A673 (cell line): ENCODE measurements around the gene HACD2. TPM values are rescaled to one million over a fixed set of nuclear protein-coding genes. Genes with fewer than 3 reads are reported as not detected.
A peak's percentile ranks its signal among the peaks of the same experiment; 100 is the strongest.

Experiments used
- BruUV-seq: library from RNA; stranded (reverse); fragments of 400-500 nt; replicated peaks from 2 replicates; lab custom pipeline; 2021; lab: Mats Ljungman, UMichigan
- CTCF ChIA-PET: fragments of 300-600 bp; sonication (Branson Sonifier 250); formaldehyde crosslinking; loops from one replicate; lab custom pipeline; 2022; ENCODE audit warnings: antibody characterized with exemption; lab: Charles Lee
- POLR2A ChIA-PET: fragments of 300-600 bp; sonication (Branson Sonifier 250); formaldehyde crosslinking; loops from one replicate; lab custom pipeline; 2022; ENCODE audit warnings: antibody characterized with exemption; ENCODE audit not compliant: low non-redundant PET; lab: Charles Lee
- DNase-seq: peaks from one replicate; pipeline ENCODE4 v3.0.0-alpha.2; 2015; ENCODE audit warnings: low spot score
- H3K27ac ChIP-seq: fragments of 200-600 bp; sonication (generic); 2 replicates; pipeline ENCODE4 v1.5.1; 2016; ENCODE audit warnings: mixed run types, low read depth, mild to moderate bottlenecking, mixed read lengths, antibody characterized with exemption, low read length; ENCODE audit not compliant: poor library complexity, severe bottlenecking
- H3K27me3 ChIP-seq: fragments of 200-600 bp; sonication (generic); replicated peaks from 2 replicates; pipeline ENCODE4 v1.6.1; 2017; ENCODE audit warnings: mixed run types, low read depth, mild to moderate bottlenecking, mixed read lengths, antibody characterized with exemption, low read length; ENCODE audit not compliant: insufficient read depth, poor library complexity
- H3K36me3 ChIP-seq: fragments of 200-600 bp; sonication (generic); 2 replicates; pipeline ENCODE4 v1.6.1; 2016; ENCODE audit warnings: mixed run types, mild to moderate bottlenecking, mixed read lengths, antibody characterized with exemption, low read length; ENCODE audit not compliant: insufficient read depth, poor library complexity, severe bottlenecking
- H3K4me1 ChIP-seq: fragments of 200-600 bp; sonication (generic); 2 replicates; pipeline ENCODE4 v1.6.1; 2017; ENCODE audit warnings: mixed run types, mild to moderate bottlenecking, mixed read lengths, antibody characterized with exemption, low read length; ENCODE audit not compliant: insufficient read depth, poor library complexity, severe bottlenecking
- H3K4me3 ChIP-seq: fragments of 200-600 bp; sonication (generic); 2 replicates; pipeline ENCODE4 v1.5.1; 2016; ENCODE audit warnings: low read depth, mixed run types, mild to moderate bottlenecking, mixed read lengths, low read length; ENCODE audit not compliant: poor library complexity, severe bottlenecking
- H3K9me3 ChIP-seq: fragments of 200-600 bp; sonication (generic); 2 replicates; pipeline ENCODE4 v1.6.1; 2016; ENCODE audit warnings: mixed run types, low read depth, mild to moderate bottlenecking, mixed read lengths, antibody characterized with exemption, low read length; ENCODE audit not compliant: poor library complexity, severe bottlenecking
- CTCF ChIP-seq: fragments of 300-800, 200-600 bp; sonication (generic); conservative IDR thresholded peaks from 2 replicates; pipeline ENCODE4 v1.5.1; 2017; ENCODE audit warnings: low read depth, mild to moderate bottlenecking, antibody characterized with exemption, low read length, moderate library complexity, mixed read lengths
- EZH2 ChIP-seq: fragments of 200-600 bp; sonication (generic); IDR thresholded peaks from 2 replicates; pipeline ENCODE4 v1.6.1; 2017; ENCODE audit warnings: borderline replicate concordance, low read depth, mild to moderate bottlenecking, mixed read lengths, antibody characterized with exemption, low read length; ENCODE audit not compliant: poor library complexity, severe bottlenecking
- intact Hi-C: fragments of 100-400 bp; cut with micrococcal nuclease; formaldehyde crosslinking; loops from one replicate; pipeline ENCODE4 v1.10.0; 2022; ENCODE audit not compliant: unreplicated experiment
- total RNA-seq: library from RNA; stranded (reverse); gene quantifications from 2 replicates; pipeline ENCODE4 v1.2.3, GENCODE V29; 2021

Gene HACD2
- total RNA-seq, 1 experiment from 2014 or later, result 49.3 TPM

- H3K36me3 ChIP-seq, result no peaks in the 10 kb centered on the region
- TF ChIP-seq EZH2, result no peak
- TF ChIP-seq CTCF, result no peak
- DNase-seq, result no peak
- ChIA-PET CTCF (no interaction called here), POLR2A (no interaction called here)
- no peaks in the 10 kb centered on the region for H3K27me3 ChIP-seq
- H3K4me1 ChIP-seq, result peaks cover 9% of the 10 kb centered on the region
- intact Hi-C loops, result no loop called here
- H3K4me3 ChIP-seq, result no peak overlapping the region
- H3K27ac ChIP-seq, result no peak overlapping the region
- no TSS peak for BruUV-seq
- no peaks in the 10 kb centered on the region for H3K9me3 ChIP-seq
These were observed 36.9 kb downstream of the HACD2 start for GRCh38 chr3:123547881-123548519.

- CTCF ChIA-PET, result no interaction called here
- peak; percentile 27 for DNase-seq
- Histone ChIP-seq H3K4me3 (no peak overlapping the region), H3K9me3 (no peaks in the 10 kb centered on the region), H3K27ac (peak overlapping the region; percentile 5), H3K27me3 (no peaks in the 10 kb centered on the region), H3K36me3 (no peaks in the 10 kb centered on the region), H3K4me1 (peaks cover 9% of the 10 kb centered on the region)
- TF ChIP-seq EZH2 (no peak), CTCF (no peak)
- POLR2A ChIA-PET, result no interaction called here
- BruUV-seq, result no TSS peak
- intact Hi-C loops, result no loop called here
These were observed 38.6 kb downstream of the HACD2 start for GRCh38 chr3:123546133-123546755.

GRCh38 chr3:123543950-123544349 is 40.9 kb downstream of the HACD2 start:
- Histone ChIP-seq H3K27ac (no peak overlapping the region), H3K27me3 (no peaks in the 10 kb centered on the region), H3K4me3 (no peak overlapping the region), H3K9me3 (no peaks in the 10 kb centered on the region), H3K36me3 (no peaks in the 10 kb centered on the region), H3K4me1 (peaks cover 9% of the 10 kb centered on the region)
- intact Hi-C loops, result no loop called here
- TF ChIP-seq EZH2 (no peak), CTCF (no peak)
- ChIA-PET CTCF (no interaction called here), POLR2A (no interaction called here)
- no peak for DNase-seq
- BruUV-seq, result no TSS peak
